Stimulated activated naive CD4-positive, alpha-beta T cell treated with Interleukin-2 at 50 U/mL for 16 hours (primary cell): ENCODE measurements around the gene TNFSF15.
A peak's percentile ranks its signal among the peaks of the same experiment; 100 is the strongest.

Experiments used
- DNase-seq: peaks from one replicate; lab custom pipeline; 2025; lab: John Stamatoyannopoulos, UW

The TNFSF15 gene

DNA sequence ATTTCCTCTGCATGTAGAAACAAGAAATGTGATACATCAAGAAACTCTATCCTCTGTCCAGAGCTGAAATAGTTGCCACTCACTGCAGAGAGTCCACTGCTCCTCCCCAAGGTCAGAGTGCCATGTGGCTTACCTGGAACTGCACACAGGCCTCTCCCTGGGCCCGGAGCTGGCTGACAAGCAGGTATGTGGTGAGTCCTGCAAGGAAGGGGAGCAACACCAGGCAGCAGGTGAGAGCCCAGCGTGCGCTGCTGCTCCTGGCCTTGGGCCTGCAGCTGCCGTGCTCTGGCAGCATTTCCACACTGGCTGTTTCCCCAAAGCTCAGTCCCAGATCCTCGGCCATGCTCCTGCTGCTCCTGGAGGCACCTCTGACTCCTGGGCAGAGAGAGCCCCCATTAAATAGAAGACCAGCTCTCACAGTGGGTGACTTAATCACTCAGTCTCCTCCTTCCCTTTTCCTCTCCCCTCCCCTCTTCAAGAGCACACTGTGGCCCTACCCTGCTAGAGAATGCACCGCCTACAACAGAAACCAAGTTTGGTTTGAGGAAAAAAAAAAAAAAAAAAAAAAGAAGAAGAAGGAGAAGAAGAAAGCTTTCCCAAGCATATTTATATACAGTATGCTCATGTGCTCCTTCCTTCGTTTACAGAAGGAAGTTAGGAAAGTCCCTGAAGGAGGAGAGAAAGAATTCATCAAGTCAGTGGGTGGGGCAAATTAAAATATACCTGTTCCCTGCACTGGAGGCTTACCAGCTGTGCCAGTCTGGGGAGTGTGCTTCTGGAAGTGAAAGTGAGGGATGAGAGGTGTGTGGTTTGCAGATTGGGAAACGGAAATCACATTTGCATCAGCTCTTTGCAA lies at the start of gene TNFSF15:
TNFSF15 (minus strand) TSS at position 370 of the 856 bp plus-strand sequence; CDS start at position 343, 27 bp downstream.
- peak; percentile 2 for DNase-seq

DNA sequence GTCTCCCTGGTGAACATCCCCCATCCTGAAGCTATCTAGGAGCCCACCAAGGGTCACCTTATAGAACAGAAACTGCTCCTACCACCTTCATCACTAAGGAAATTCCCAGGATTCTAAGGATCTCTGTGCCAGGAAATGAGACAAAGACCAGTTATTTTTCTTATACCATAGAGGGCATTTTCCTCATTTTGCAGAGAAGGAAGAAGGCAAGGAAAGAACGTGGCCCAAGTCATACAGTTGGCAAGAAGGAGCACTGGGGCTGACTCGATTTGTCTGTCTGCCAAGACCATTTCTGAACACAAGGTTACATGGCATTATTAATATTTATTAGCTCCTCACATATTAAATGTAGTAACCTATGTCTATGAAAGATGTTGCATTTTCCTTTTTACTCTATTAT lies 49.6 kb upstream of the TNFSF15 start:
- no peak for DNase-seq

GRCh38 chr9:114854736-114855355 lies 49.0 kb upstream of the TNFSF15 start:
- DNase-seq: no peak

- DNase-seq: no peak
These were observed 47.4 kb upstream of the TNFSF15 start for GRCh38 chr9:114853071-114853855.

DNA sequence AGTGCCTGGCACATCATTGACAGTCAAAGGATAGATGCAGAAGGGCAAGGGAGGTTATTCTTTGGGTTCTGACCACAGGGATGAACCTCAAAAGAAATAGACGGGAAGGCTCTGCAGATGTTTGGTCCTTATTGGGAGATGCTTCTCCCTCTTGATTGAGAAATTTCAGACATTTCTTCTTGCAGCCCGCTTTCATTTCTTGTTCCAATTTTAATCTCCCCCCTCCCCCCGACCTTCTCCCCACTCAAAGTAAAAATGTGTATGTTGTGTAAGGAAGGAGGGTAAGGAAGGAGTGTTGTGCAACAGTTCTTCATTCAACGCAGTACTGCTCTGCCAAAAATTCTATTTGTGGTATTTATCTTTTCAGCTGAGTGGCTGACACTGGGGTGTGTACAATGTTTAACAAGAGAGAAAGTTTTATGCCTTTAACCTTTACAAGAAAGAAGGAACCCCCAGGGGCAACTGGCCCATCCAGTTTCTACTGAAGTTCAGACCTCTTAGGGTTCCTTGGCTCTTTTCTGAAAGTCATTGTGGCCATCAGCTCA lies 46.3 kb upstream of the TNFSF15 start:
- DNase-seq: no peak

- no peak for DNase-seq
These were observed 45.5 kb upstream of the TNFSF15 start for GRCh38 chr9:114851306-114851705.

- DNase-seq: no peak
These were observed 45.0 kb upstream of the TNFSF15 start for GRCh38 chr9:114850871-114851270.

- DNase-seq: no peak
These were observed 43.6 kb upstream of the TNFSF15 start for GRCh38 chr9:114849450-114849849.

GRCh38 chr9:114847492-114848417 lies 41.9 kb upstream of the TNFSF15 start:
- no peak for DNase-seq

DNA sequence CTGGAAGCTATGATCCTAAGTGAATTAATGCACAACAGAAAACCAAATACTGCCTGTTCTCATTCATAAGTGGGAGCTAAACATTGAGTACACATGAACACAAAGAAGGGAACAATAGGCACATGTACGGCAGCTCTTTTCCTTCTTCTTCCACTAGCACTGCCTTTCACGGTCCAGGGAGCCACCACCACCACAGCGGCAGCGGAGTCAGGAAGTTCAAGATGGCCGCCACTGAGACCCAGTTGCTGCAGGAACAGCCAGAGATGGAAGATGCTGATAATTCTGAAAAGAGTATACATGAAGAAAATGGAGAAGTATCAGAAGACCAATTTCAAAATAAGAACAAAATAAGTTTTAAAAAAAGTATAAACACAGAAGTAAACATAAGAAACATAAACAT lies 39.5 kb upstream of the TNFSF15 start:
- DNase-seq: no peak

DNA sequence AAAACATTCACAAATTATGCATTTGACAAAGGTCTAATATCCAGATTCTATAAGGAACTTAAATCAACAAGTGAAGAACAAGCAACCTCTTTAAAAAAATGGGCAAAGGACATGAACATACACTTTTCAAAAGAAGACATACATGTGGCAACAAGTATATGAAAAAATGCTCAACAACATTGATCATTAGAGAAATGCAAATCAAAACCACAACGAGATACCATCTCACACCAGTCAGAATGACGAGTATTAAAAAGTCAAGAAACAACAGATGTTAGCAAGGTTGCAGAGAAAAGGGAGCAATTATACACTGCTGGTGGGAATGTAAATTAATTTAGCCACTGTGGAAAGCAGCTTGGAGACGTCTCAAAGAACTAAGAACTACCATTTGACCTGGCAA lies 38.9 kb upstream of the TNFSF15 start:
- no peak for DNase-seq

GRCh38 chr9:114837923-114838322 lies 32.1 kb upstream of the TNFSF15 start:
- no peak for DNase-seq

DNA sequence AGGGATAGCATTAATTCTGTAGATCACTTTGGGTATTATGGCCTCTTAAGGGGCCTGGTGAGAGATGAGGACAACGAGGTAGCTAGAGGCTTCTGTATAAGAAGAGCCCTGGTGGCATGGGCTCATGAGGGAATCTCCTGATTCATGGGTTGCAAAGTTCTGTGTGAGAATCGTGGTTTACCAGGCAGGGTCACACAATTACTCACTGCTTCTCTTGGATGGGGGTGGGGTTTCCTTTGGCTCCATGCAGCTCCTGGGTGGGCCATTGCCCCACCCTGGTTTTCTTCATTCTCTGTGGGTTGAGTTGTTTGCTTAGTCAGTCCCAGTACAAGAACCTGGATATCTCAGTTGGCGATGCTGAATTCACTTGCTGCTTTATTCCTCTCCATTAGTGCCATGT lies 30.9 kb upstream of the TNFSF15 start:
- DNase-seq: no peak

GRCh38 chr9:114834386-114834785 lies 28.5 kb upstream of the TNFSF15 start:
- DNase-seq: no peak

- DNase-seq: no peak
These were observed 24.7 kb upstream of the TNFSF15 start for GRCh38 chr9:114830546-114830945.

DNA sequence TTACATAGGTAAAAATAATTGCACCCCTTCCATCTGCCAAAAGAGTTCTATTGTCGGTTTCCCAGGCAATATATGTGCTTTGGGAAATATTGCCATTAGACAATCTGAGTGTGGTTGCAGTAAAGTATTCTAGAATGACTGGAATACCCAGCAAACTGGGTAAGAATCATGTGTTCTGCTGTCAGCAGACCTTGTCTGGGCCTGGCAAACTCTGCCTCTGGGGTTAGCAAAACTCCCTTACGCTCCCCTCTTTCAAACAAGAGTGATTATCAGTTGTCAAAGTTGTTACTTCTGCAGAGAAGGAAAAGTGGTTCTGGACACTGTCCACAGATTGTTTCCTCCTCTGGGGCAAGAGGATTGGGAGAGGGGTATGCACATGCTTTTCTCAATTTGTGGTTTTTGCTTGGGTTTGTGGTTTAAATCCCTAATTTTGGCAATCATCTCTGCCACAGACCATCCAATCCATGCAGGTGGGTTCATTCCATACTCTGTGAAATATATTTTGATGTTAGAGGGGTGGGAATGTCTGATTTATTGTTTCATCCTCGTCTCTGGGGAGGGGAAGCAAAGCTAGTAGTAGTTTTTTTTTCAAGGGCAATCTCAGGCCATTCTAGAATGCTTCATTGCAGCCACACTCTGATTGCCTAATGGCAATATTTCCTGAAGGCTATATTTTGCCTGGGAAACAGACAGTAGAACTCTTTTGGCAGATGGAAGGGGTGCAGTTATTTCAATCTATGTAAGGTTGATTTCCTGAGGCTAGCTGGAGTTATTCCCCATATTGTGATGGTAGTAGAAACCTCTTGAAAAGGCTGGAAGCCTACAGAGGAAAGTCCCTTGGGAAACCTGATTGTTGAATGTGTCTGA lies 24.0 kb upstream of the TNFSF15 start:
- DNase-seq: no peak

- DNase-seq: no peak
These were observed 22.4 kb upstream of the TNFSF15 start for GRCh38 chr9:114828303-114828650.

GRCh38 chr9:114827641-114828302 lies 21.9 kb upstream of the TNFSF15 start:
- peak; percentile 3 for DNase-seq

GRCh38 chr9:114826431-114826830 lies 20.6 kb upstream of the TNFSF15 start:
- no peak for DNase-seq
